ENCODE measurements around the gene SGIP1.

The SGIP1 gene

DNA sequence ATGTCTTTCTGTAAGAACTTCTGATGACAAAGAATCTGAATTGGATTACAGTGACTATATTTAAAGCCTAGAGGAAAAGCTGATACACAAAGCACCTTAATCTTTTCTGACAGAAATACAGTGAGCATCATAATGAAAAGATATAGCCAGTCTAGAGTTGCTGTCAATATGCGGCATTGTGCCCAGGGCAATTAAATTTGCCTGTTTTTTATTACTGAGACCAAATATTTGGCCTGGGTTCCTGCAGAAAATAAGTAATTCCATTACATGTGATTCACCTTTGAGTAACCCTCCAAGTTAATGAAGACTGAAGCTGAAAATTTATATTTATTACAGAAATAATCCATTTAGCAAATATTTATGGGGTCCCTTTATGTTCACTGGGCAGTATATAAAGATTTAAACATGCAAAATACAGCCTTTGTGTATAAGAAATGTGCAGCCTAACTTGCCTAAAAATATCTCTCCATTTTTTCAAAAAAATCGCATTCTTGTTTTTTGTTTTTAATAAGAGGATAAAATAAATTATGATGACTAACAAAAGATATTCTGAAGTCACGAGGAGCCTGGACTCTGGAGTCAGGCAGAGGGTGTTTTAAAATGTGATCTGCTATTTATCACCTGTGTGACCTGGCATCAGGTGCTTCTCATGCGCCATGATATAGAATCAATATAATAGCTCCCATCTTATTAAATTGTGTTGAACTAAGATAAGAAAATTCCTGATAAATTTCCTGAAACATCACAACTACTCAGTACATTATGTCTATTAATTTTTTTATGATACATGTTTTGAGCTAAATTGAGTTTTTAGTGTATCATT, 83.6 kb downstream of the SGIP1 start:
- no peak for DNase-seq (ENCODE audit: low spot score)
- TF ChIP-seq, protein P1, sequence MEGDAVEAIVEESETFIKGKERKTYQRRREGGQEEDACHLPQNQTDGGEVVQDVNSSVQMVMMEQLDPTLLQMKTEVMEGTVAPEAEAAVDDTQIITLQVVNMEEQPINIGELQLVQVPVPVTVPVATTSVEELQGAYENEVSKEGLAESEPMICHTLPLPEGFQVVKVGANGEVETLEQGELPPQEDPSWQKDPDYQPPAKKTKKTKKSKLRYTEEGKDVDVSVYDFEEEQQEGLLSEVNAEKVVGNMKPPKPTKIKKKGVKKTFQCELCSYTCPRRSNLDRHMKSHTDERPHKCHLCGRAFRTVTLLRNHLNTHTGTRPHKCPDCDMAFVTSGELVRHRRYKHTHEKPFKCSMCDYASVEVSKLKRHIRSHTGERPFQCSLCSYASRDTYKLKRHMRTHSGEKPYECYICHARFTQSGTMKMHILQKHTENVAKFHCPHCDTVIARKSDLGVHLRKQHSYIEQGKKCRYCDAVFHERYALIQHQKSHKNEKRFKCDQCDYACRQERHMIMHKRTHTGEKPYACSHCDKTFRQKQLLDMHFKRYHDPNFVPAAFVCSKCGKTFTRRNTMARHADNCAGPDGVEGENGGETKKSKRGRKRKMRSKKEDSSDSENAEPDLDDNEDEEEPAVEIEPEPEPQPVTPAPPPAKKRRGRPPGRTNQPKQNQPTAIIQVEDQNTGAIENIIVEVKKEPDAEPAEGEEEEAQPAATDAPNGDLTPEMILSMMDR (IDR thresholded peaks at IDR 0.05), result no peak
- Histone ChIP-seq H3K4me3 (no peak overlapping the region), H3K27ac (no peak overlapping the region)

DNA sequence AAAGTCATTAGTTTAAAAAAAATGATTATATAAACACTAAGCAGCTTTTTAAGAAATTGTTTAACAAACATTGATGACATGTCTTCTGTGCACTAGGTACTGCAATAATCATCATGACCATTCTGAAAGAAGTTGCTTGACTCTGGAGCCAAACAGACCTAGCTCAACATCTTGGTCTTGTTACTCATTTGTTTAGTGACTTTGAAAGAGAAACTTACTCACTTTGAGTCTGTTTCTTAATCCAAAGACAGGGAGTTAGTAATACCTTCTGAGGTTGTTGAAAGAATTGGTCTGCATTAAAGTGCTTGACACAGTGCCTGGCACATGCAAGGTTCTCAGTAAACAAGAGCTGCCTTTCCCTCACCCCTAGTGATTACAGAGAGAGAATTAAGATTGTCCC, 84.4 kb downstream of the SGIP1 start:
- Histone ChIP-seq H3K4me3 (no peak overlapping the region), H3K27ac (no peak overlapping the region)
- DNase-seq (ENCODE audit: low spot score), result no peak
- TF ChIP-seq, protein P1 (IDR thresholded peaks at IDR 0.05), result no peak

DNA sequence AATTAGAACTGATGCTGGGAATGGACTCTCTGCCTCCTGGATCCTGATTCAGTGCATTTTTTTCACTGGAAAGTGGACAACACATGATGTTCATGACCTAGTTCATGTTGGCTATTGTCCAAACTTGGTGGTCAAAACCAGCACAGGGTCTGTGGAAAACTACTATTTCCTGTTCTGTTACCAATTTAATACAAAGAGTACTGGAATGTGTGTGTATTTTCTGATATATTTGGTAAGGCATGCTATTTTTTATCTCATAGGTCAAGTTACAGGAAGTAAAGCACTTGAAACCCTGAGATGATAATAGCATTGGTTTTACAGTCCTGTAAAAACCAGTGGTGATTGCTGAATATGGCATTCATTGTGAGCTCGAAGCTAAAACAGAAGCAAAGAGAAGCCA, 89.9 kb downstream of the SGIP1 start:
- H3K4me3 ChIP-seq, result no peak overlapping the region
- TF ChIP-seq, protein P1 (IDR thresholded peaks at IDR 0.05), result no peak
- DNase-seq (ENCODE audit: low spot score), result no peak
- no peak overlapping the region for H3K27ac ChIP-seq

DNA sequence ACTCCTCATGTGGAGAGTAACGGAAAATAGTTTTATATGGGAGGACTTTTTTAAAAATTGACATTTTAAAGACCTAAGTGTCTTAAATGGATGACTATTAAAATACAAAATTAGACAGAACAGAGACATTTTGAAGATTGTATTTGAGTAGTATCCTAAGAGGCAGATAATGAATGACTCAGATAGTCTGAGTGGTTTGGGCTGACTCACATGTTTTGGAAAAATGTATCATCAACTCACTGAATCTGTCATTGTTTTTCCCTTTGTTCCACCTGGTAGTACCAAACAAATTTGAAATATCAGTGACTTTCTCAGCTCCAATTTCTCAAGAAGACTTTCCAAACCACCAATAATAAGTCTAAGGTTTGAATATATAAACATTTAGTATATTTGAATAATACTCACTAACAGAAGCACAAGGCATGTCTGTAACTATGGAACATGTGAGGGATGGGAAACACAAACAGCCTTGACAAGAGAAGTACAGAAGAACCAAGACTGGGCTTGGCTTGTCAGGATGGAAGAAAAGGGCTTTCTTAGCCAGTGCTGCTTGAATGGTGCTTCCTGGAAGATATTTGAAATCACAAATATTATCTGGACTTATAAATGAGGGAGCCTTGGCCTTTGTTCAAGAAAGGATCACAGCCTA, 90.6 kb downstream of the SGIP1 start:
- H3K27ac ChIP-seq, result no peak overlapping the region
- TF ChIP-seq, protein P1 (IDR thresholded peaks at IDR 0.05), result no peak
- DNase-seq (ENCODE audit: low spot score), result no peak
- no peak overlapping the region for H3K4me3 ChIP-seq

DNA sequence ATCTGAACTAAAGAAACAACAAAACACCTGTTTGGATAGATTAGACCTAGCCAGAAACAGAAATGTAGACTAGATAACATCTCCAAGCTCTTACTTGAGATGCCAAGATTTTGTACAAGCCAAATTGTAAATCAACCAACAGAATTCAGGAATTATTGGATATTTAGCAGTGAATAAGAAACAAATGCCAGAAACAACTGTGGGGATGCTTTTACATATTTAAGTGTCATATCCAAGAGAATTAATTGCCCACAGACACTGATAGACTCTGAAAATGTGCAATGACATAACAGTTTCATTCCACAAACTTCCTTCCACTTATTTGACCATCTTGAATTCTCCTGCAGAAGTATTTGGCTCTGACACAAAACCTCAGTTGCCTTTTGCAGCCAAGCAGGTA, 92.3 kb downstream of the SGIP1 start:
- TF ChIP-seq, protein P1 (IDR thresholded peaks at IDR 0.05), result no peak
- Histone ChIP-seq H3K4me3 (no peak overlapping the region), H3K27ac (no peak overlapping the region)
- no peak for DNase-seq (ENCODE audit: low spot score)

DNA sequence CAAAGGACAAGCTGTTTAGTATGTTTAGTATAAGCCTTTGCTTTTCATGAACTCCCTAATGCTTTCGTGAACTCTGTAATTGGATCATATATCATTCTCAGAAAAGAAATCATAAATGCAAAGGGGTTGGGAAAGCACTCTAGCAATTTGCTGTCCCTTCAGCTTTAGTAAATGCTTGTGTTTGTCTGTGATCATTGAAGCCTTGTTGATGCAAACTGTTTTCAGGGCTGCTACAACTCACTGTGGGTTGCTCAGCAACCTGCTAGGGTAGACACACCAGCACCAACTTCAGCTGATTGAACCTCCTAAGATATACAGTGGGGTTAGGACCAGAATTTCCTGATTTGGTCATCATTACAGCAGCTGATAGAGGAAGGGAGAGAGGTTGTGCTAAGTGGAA, 95.0 kb downstream of the SGIP1 start:
- Histone ChIP-seq H3K4me3 (no peak overlapping the region), H3K27ac (no peak overlapping the region)
- no peak for DNase-seq (ENCODE audit: low spot score)
- TF ChIP-seq, protein P1 (IDR thresholded peaks at IDR 0.05), result no peak

DNA sequence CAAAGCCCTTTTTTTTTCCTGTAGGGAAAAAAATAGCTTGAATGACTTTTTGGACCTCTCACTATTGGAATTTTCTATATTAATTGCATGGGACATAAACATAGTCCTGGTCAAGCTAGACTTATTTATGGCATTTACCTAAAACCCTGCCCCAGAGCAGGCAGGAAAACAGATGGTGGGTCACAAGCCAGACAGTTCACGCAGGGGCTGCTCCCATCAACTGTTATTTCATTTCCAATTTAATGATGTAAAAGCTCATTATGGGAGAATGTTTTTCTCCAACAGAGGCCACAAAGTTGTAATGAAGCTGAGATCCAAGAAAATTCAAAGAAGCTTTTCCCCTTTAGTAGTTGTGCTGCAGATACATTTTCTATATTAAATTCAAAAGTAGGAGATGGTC, 99.2 kb downstream of the SGIP1 start:
- H3K4me3 ChIP-seq, result no peak overlapping the region
- TF ChIP-seq, protein P1 (IDR thresholded peaks at IDR 0.05), result no peak
- H3K27ac ChIP-seq, result no peak overlapping the region
- DNase-seq (ENCODE audit: low spot score), result no peak

All from coronary artery (tissue), 2 donors.